HEK293 (cell line): Measurements from ENCODE around the gene CNBP.

Experiments
- CTCF ChIP-seq: fragments of 450-650 bp; formaldehyde crosslinking; IDR thresholded peaks from 2 replicates; pipeline ENCODE4 v1.5.1; 2016; ENCODE audit warnings: missing biosample characterization, missing genetic modification characterization
- YY1 ChIP-seq: fragments of 450-650 bp; formaldehyde crosslinking; IDR thresholded peaks from 2 replicates; pipeline ENCODE4 v1.5.1; 2018; ENCODE audit warnings: missing biosample characterization, missing genetic modification characterization
- ZNF837 ChIP-seq: fragments of 450-650 bp; formaldehyde crosslinking; IDR thresholded peaks from 2 replicates; pipeline ENCODE4 v1.5.1; 2016; ENCODE audit warnings: missing biosample characterization, missing genetic modification characterization

DNA sequence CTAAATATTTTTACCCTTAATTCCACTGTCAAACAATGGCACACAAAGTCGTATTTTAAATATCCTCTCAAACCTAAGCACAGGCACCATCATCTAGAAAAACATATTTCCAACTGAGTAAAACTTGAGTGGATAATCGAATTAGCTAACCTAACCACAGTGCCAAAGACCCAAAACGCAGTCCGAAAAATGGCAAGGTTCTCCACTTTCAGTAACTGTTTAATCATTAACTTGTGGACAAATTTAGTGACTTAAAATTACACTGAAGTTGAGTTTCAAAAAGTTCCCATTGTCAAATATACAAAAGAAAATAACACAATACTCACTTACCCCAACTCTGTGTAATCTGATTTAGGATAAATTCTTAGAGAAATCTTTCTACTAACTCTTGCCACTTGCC, 10.0 kb downstream of the CNBP start:
- TF ChIP-seq ZNF837 (tag by site-specific recombination) (no peak), CTCF (tag by site-specific recombination) (no peak), YY1 (tag by site-specific recombination) (no peak)
